ENCODE measurements around the gene ADGRA3. TPM values are rescaled to one million over a fixed set of nuclear protein-coding genes. Genes with fewer than 3 reads are reported as not detected.

The ADGRA3 gene
- total RNA-seq, 5 donors from 2014 or later (not counting 1 experiment from before 2014, with no cell fraction given): 0.59 to 3.6 (median 1.8) TPM

GRCh38 chr4:22493523-22493922, 22.3 kb downstream of the ADGRA3 start:
- WGBS (ENCODE audit: insufficient coverage): 90% methylated on average over 2 of the region's 5 CpGs
- Mint-ChIP-seq H3K27ac (no peak overlapping the region), H3K9me3 (peaks cover 0 to 8% (median 7%) of the 10 kb centered on the region in 3 donors), H3K4me3 (no peak overlapping the region), H3K27me3 (no peaks in the 10 kb centered on the region), H3K36me3 (no peaks in the 10 kb centered on the region), H3K4me1 (no peaks in the 10 kb centered on the region)
- DNase-seq (no peak), ATAC-seq (replicated peaks in 1 of 4) (no peak)
- ChIA-PET POLR2A (no interaction called here), CTCF (no interaction called here)
- Histone ChIP-seq H3K27ac (ENCODE audit: low read length) (no peak overlapping the region), H3K4me3 (ENCODE audit: control insufficient read depth in 1 of 2, extremely low read depth in 1 of 2, low read length in 1 of 2) (no peak overlapping the region), H3K9me3 (no peaks in the 10 kb centered on the region), H3K36me3 (ENCODE audit: control insufficient read depth in 2 of 2, extremely low read depth in 1 of 2, insufficient read depth in 1 of 2, low read length in 1 of 2) (no peaks in the 10 kb centered on the region), H3K27me3 (replicated peaks in 1 of 2; ENCODE audit: control insufficient read depth in 2 of 2, extremely low read depth in 1 of 2, insufficient read depth in 2 of 2, low read length in 1 of 2) (no peaks in the 10 kb centered on the region), H3K4me1 (ENCODE audit: control insufficient read depth in 1 of 2, extremely low read depth in 1 of 2, insufficient read depth in 2 of 2, low read length in 2 of 2) (no peaks in the 10 kb centered on the region)

DNA sequence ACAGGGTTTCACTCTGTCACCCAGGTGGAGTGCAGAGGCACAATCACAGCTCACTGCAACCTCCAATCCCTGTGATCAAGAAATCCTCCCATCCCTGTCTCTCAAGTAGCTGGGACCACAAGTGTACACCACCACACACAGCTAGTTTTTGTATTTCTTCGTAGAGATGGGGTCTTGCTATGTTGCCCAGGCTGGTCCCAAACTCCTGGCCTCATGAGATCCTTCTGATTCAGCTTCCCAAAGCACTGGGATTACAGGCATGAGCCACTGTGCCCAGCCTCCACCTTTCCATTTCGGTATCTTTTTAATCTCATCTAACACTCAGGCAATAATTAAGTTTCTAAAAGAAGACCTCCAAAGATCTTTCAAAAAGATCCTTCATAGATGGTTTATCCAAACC, 22.9 kb downstream of the ADGRA3 start:
- H3K27ac ChIP-seq (ENCODE audit: low read length): no peak overlapping the region
- Mint-ChIP-seq H3K9me3 (peaks cover 0 to 8% (median 7%) of the 10 kb centered on the region in 3 donors), H3K36me3 (no peaks in the 10 kb centered on the region), H3K4me3 (no peak overlapping the region), H3K4me1 (no peaks in the 10 kb centered on the region), H3K27me3 (no peaks in the 10 kb centered on the region), H3K27ac (no peak overlapping the region)
- 83% methylated on average over 1 of the region's 2 CpGs for WGBS (ENCODE audit: insufficient coverage)
- H3K36me3 ChIP-seq (ENCODE audit: control insufficient read depth in 2 of 2, extremely low read depth in 1 of 2, insufficient read depth in 1 of 2, low read length in 1 of 2): no peaks in the 10 kb centered on the region
- ATAC-seq (replicated peaks in 1 of 4) (no peak), DNase-seq (no peak)
- no peaks in the 10 kb centered on the region for H3K27me3 ChIP-seq (replicated peaks in 1 of 2; ENCODE audit: control insufficient read depth in 2 of 2, extremely low read depth in 1 of 2, insufficient read depth in 2 of 2, low read length in 1 of 2)
- ChIA-PET POLR2A (no interaction called here), CTCF (no interaction called here)
- no peaks in the 10 kb centered on the region for H3K9me3 ChIP-seq
- H3K4me3 ChIP-seq (ENCODE audit: control insufficient read depth in 1 of 2, extremely low read depth in 1 of 2, low read length in 1 of 2): no peak overlapping the region
- no peaks in the 10 kb centered on the region for H3K4me1 ChIP-seq (ENCODE audit: control insufficient read depth in 1 of 2, extremely low read depth in 1 of 2, insufficient read depth in 2 of 2, low read length in 2 of 2)

GRCh38 chr4:22491939-22492338, 23.9 kb downstream of the ADGRA3 start:
- Histone ChIP-seq H3K36me3 (ENCODE audit: control insufficient read depth in 2 of 2, extremely low read depth in 1 of 2, insufficient read depth in 1 of 2, low read length in 1 of 2) (no peaks in the 10 kb centered on the region), H3K27ac (ENCODE audit: low read length) (no peak overlapping the region), H3K4me3 (ENCODE audit: control insufficient read depth in 1 of 2, extremely low read depth in 1 of 2, low read length in 1 of 2) (no peak overlapping the region), H3K4me1 (ENCODE audit: control insufficient read depth in 1 of 2, extremely low read depth in 1 of 2, insufficient read depth in 2 of 2, low read length in 2 of 2) (no peaks in the 10 kb centered on the region), H3K9me3 (no peaks in the 10 kb centered on the region), H3K27me3 (replicated peaks in 1 of 2; ENCODE audit: control insufficient read depth in 2 of 2, extremely low read depth in 1 of 2, insufficient read depth in 2 of 2, low read length in 1 of 2) (no peaks in the 10 kb centered on the region)
- Mint-ChIP-seq H3K27me3 (no peaks in the 10 kb centered on the region), H3K36me3 (no peaks in the 10 kb centered on the region), H3K27ac (no peak overlapping the region), H3K9me3 (peaks cover 0 to 8% (median 7%) of the 10 kb centered on the region in 3 donors), H3K4me3 (no peak overlapping the region), H3K4me1 (no peaks in the 10 kb centered on the region)
- DNase-seq: no peak
- ATAC-seq (replicated peaks in 1 of 4): no peak
- ChIA-PET POLR2A (no interaction called here), CTCF (no interaction called here)
- no CpG with 5 or more reads among the region's 6 CpGs for WGBS (ENCODE audit: insufficient coverage)

DNA sequence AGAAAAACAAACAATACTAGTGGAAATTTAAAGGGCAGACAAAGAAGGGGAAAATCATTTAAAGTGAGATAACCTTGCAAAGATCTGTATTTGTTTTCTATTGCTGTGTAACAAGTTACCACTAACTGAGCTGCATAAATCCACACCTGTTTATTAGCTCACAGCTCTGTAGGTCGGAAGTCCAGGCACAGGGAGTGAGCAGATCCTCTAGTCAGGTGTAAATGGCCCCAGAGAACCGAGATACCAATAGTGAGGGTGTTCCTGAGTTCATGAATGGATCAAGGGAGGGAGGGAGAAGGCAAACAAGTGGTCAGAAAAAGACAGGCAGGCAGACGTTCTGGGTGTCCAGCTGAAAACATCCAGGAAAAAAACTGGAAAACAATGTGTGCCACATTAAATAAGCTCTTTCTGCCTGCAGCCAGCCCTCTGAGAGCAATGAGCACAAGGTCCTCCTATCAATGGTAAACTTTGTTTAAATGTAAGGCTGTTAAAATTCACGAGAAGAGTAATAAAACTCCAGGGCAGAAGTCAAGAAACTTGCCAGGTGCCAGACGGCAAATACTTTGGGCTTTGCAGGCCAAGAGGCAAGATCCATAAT, 25.0 kb downstream of the ADGRA3 start:
- peaks cover 0 to 6% (median 0%) of the 10 kb centered on the region in 3 donors for H3K4me1 Mint-ChIP-seq
- Histone ChIP-seq H3K36me3 (ENCODE audit: control insufficient read depth in 2 of 2, extremely low read depth in 1 of 2, insufficient read depth in 1 of 2, low read length in 1 of 2) (no peaks in the 10 kb centered on the region), H3K27me3 (replicated peaks in 1 of 2; ENCODE audit: control insufficient read depth in 2 of 2, extremely low read depth in 1 of 2, insufficient read depth in 2 of 2, low read length in 1 of 2) (no peaks in the 10 kb centered on the region), H3K4me1 (ENCODE audit: control insufficient read depth in 1 of 2, extremely low read depth in 1 of 2, insufficient read depth in 2 of 2, low read length in 2 of 2) (no peaks in the 10 kb centered on the region), H3K27ac (ENCODE audit: low read length) (no peak overlapping the region), H3K9me3 (no peaks in the 10 kb centered on the region), H3K4me3 (ENCODE audit: control insufficient read depth in 1 of 2, extremely low read depth in 1 of 2, low read length in 1 of 2) (no peak overlapping the region)
- H3K27ac Mint-ChIP-seq: no peak overlapping the region
- CTCF ChIA-PET: no interaction called here
- DNase-seq: no peak
- peaks cover 0 to 7% (median 3%) of the 10 kb centered on the region in 3 donors for H3K9me3 Mint-ChIP-seq
- H3K36me3 Mint-ChIP-seq: no peaks in the 10 kb centered on the region
- no peak for ATAC-seq (replicated peaks in 1 of 4)
- no peaks in the 10 kb centered on the region for H3K27me3 Mint-ChIP-seq
- no peak overlapping the region for H3K4me3 Mint-ChIP-seq
- 56% methylated on average over 2 of the region's 5 CpGs for WGBS (ENCODE audit: insufficient coverage)
- POLR2A ChIA-PET: no interaction called here

DNA sequence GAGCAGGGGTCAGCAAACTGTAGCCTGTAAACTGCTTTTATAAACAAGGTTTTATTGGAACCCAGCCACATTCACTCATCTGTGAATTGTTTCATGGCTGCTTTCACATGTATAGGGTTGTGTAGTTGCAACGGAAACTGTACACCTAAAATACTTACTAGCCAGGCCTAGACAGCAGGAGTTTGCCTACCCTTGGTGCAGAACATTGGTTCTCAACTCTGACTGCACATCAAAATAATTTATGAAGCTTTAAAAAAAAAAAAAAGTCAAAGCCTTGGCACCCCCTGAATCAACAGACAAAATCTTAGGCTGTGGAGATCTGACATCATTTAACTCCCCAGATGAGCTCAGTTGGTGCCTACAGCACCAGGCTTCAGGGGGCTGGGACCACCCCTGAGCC, 27.8 kb downstream of the ADGRA3 start:
- H3K4me3 ChIP-seq (ENCODE audit: control insufficient read depth in 1 of 2, extremely low read depth in 1 of 2, low read length in 1 of 2): no peak overlapping the region
- H3K27ac ChIP-seq (ENCODE audit: low read length): no peak overlapping the region
- Mint-ChIP-seq H3K4me1 (peaks cover 0 to 24% (median 2%) of the 10 kb centered on the region in 3 donors), H3K4me3 (no peak overlapping the region), H3K36me3 (no peaks in the 10 kb centered on the region), H3K27ac (no peak overlapping the region), H3K27me3 (no peaks in the 10 kb centered on the region), H3K9me3 (peaks cover 0 to 7% (median 0%) of the 10 kb centered on the region in 3 donors)
- ChIA-PET CTCF (interaction anchor here in 1 of 2 donors (0.7 kb wide), 1 partner anchor 43 kb away, joined by 3 read pairs; no protein-coding TSS in a partner anchor), POLR2A (no interaction called here)
- H3K4me1 ChIP-seq (ENCODE audit: control insufficient read depth in 1 of 2, extremely low read depth in 1 of 2, insufficient read depth in 2 of 2, low read length in 2 of 2): peaks cover 0 to 2% of the 10 kb centered on the region in 2 experiments
- no peaks in the 10 kb centered on the region for H3K9me3 ChIP-seq
- ATAC-seq (replicated peaks in 1 of 4): no peak
- no peaks in the 10 kb centered on the region for H3K36me3 ChIP-seq (ENCODE audit: control insufficient read depth in 2 of 2, extremely low read depth in 1 of 2, insufficient read depth in 1 of 2, low read length in 1 of 2)
- no peaks in the 10 kb centered on the region for H3K27me3 ChIP-seq (replicated peaks in 1 of 2; ENCODE audit: control insufficient read depth in 2 of 2, extremely low read depth in 1 of 2, insufficient read depth in 2 of 2, low read length in 1 of 2)
- DNase-seq: no peak
- no CpG with 5 or more reads among the region's 1 CpG for WGBS (ENCODE audit: insufficient coverage)

GRCh38 chr4:22487328-22487727, 28.5 kb downstream of the ADGRA3 start:
- Mint-ChIP-seq H3K36me3 (no peaks in the 10 kb centered on the region), H3K9me3 (peaks cover 0 to 8% (median 0%) of the 10 kb centered on the region in 3 donors), H3K27ac (no peak overlapping the region), H3K4me1 (peaks cover 0 to 28% (median 2%) of the 10 kb centered on the region in 3 donors), H3K4me3 (no peak overlapping the region), H3K27me3 (no peaks in the 10 kb centered on the region)
- no peaks in the 10 kb centered on the region for H3K9me3 ChIP-seq
- H3K27me3 ChIP-seq (replicated peaks in 1 of 2; ENCODE audit: control insufficient read depth in 2 of 2, extremely low read depth in 1 of 2, insufficient read depth in 2 of 2, low read length in 1 of 2): no peaks in the 10 kb centered on the region
- ATAC-seq (replicated peaks in 1 of 4): no peak
- 80% methylated on average over 1 of the region's 5 CpGs for WGBS (ENCODE audit: insufficient coverage)
- H3K4me1 ChIP-seq (ENCODE audit: control insufficient read depth in 1 of 2, extremely low read depth in 1 of 2, insufficient read depth in 2 of 2, low read length in 2 of 2): peaks cover 0 to 2% of the 10 kb centered on the region in 2 experiments
- no peak for DNase-seq
- no peak overlapping the region for H3K27ac ChIP-seq (ENCODE audit: low read length)
- no peak overlapping the region for H3K4me3 ChIP-seq (ENCODE audit: control insufficient read depth in 1 of 2, extremely low read depth in 1 of 2, low read length in 1 of 2)
- ChIA-PET POLR2A (no interaction called here), CTCF (no interaction called here)
- H3K36me3 ChIP-seq (ENCODE audit: control insufficient read depth in 2 of 2, extremely low read depth in 1 of 2, insufficient read depth in 1 of 2, low read length in 1 of 2): no peaks in the 10 kb centered on the region

- H3K27ac Mint-ChIP-seq: no peak overlapping the region
- Histone ChIP-seq H3K9me3 (no peaks in the 10 kb centered on the region), H3K36me3 (ENCODE audit: control insufficient read depth in 2 of 2, extremely low read depth in 1 of 2, insufficient read depth in 1 of 2, low read length in 1 of 2) (no peaks in the 10 kb centered on the region), H3K27ac (ENCODE audit: low read length) (no peak overlapping the region), H3K4me3 (ENCODE audit: control insufficient read depth in 1 of 2, extremely low read depth in 1 of 2, low read length in 1 of 2) (no peak overlapping the region), H3K27me3 (replicated peaks in 1 of 2; ENCODE audit: control insufficient read depth in 2 of 2, extremely low read depth in 1 of 2, insufficient read depth in 2 of 2, low read length in 1 of 2) (no peaks in the 10 kb centered on the region), H3K4me1 (ENCODE audit: control insufficient read depth in 1 of 2, extremely low read depth in 1 of 2, insufficient read depth in 2 of 2, low read length in 2 of 2) (peaks cover 0 to 2% of the 10 kb centered on the region in 2 experiments)
- 80% methylated on average over 3 of the region's 4 CpGs for WGBS (ENCODE audit: insufficient coverage)
- ChIA-PET POLR2A (no interaction called here), CTCF (no interaction called here)
- DNase-seq: no peak
- H3K27me3 Mint-ChIP-seq: no peaks in the 10 kb centered on the region
- ATAC-seq (replicated peaks in 1 of 4): no peak
- H3K9me3 Mint-ChIP-seq: peaks cover 0 to 4% (median 0%) of the 10 kb centered on the region in 3 donors
- no peaks in the 10 kb centered on the region for H3K36me3 Mint-ChIP-seq
- peaks cover 0 to 28% (median 2%) of the 10 kb centered on the region in 3 donors for H3K4me1 Mint-ChIP-seq
- no peak overlapping the region for H3K4me3 Mint-ChIP-seq
Measured at GRCh38 chr4:22486276-22486675, 29.6 kb downstream of the ADGRA3 start.

All from T-cell (primary cell).